K562 (cell line): ENCODE results near the gene PTH2.

Experiments used
- CBX8 ChIP-seq: fragments of 200-600 bp; sonication (generic); IDR thresholded peaks from 2 replicates; pipeline ENCODE4 v1.6.1; 2012; ENCODE audit warnings: borderline replicate concordance, mixed run types, low read depth, mild to moderate bottlenecking, moderate library complexity, mixed read lengths, low read length, control low read depth, inconsistent platforms; ENCODE audit not compliant: poor library complexity, severe bottlenecking; ENCODE audit errors: extremely low read depth
- CREB5 ChIP-seq: fragments of 250-450 bp; sonication (Bioruptor Pico); IDR thresholded peaks from 2 replicates; pipeline ENCODE4 v1.5.0; 2020; ENCODE audit warnings: mild to moderate bottlenecking
- CTBP1 ChIP-seq: fragments of 450-650 bp; IDR thresholded peaks from 2 replicates; pipeline ENCODE4 v1.6.1; 2016; ENCODE audit warnings: borderline replicate concordance
- CTCF ChIP-seq, 3 experiments: IDR thresholded peaks in 2 of 3; conservative IDR thresholded peaks in 1 of 3; 2 replicates each; pipeline ENCODE4 v1.5.1; 2011 to 2012; ENCODE audit warnings: low read length in 3 of 3, mild to moderate bottlenecking in 3 of 3, control low read depth in 2 of 3, improper control_type of control experiment in 1 of 3, inconsistent platforms in 1 of 3, low read depth in 1 of 3, mixed read lengths in 1 of 3, moderate library complexity in 1 of 3; ENCODE audit not compliant: insufficient read depth in 2 of 3
- GATA2 ChIP-seq: sonication (generic); formaldehyde crosslinking; IDR thresholded peaks from 2 replicates; pipeline ENCODE4 v1.4.0; 2020; ENCODE audit warnings: mild to moderate bottlenecking, missing genetic modification reagents
- GTF2E2 ChIP-seq: fragments of 200-800 bp; sonication (Bioruptor generic); IDR thresholded peaks from 2 replicates; pipeline ENCODE4 v1.6.1; 2016; ENCODE audit warnings: missing genetic modification characterization, missing compliant biosample characterization
- NFIC ChIP-seq: fragments of 450-650 bp; IDR thresholded peaks from 2 replicates; pipeline ENCODE4 v1.6.1; 2017; ENCODE audit warnings: mild to moderate bottlenecking, inconsistent platforms
- ZFP1 ChIP-seq: fragments of 450-650 bp; formaldehyde crosslinking; IDR thresholded peaks from 2 replicates; pipeline ENCODE4 v1.4.0; 2020; ENCODE audit warnings: mild to moderate bottlenecking, mixed read lengths
- ZFP30 ChIP-seq: fragments of 250-450 bp; sonication (Bioruptor Pico); IDR thresholded peaks from 2 replicates; pipeline ENCODE4 v1.8.0; 2022; ENCODE audit warnings: moderate library complexity, mild to moderate bottlenecking, inconsistent platforms, borderline replicate concordance

GRCh38 chr19:49450405-49450804, 27.2 kb upstream of the PTH2 start:
- TF ChIP-seq GTF2E2 = no peak
- TF ChIP-seq CBX8 = no peak
- TF ChIP-seq CTBP1 = no peak
- TF ChIP-seq GATA2 (CRISPR knock-in tag) = no peak
- TF ChIP-seq CREB5 (CRISPR knock-in tag) = no peak
- no peak for TF ChIP-seq ZFP30 (CRISPR knock-in tag)
- no peak for TF ChIP-seq NFIC
- no peak for TF ChIP-seq ZFP1
- TF ChIP-seq CTCF (IDR thresholded peaks at IDR 0.05 in 2 of 3, conservative IDR thresholded peaks at IDR 0.05 in 1 of 3; ENCODE audit: insufficient read depth in 2 of 3, low read depth in 1 of 3, low read length in 3 of 3) = no peak
